ENCODE measurements around the gene NCMAP. TPM values are rescaled to one million over a fixed set of nuclear protein-coding genes. Genes with fewer than 3 reads are reported as not detected.

NCMAP gene
- total RNA-seq, 3 donors from 2014 or later, result 0.16 to 8.2 (median 0.98) TPM

DNA sequence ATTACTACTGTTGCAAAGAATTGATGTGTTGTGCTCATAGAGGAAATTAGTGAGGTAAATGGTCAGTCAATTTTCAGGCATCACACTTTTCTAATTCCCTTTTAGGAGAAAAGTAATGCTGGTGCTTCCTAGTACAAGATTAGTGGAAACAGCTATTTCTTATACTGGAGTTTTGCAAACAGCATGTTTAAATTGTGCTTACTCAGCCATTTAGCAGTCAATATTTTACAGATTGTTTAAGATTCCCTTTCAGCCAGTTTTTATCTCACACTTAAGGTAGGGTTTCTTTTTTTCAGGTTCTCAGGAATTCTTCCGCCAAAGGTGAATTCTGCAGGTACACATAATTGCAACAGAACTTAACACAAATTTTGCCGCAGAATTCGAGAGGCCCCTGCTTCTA, 98.1 kb downstream of the NCMAP start:
- Histone ChIP-seq H3K27ac (no peak overlapping the region), H3K27me3 (no peaks in the 10 kb centered on the region), H3K36me3 (peaks cover 16% of the 10 kb centered on the region), H3K4me3 (no peak overlapping the region), H3K9me3 (no peaks in the 10 kb centered on the region), H3K4me1 (no peaks in the 10 kb centered on the region)
- intact Hi-C loops (cut with DNase I; ENCODE audit: low total_unique reads), result no loop called here
- DNase-seq (ENCODE audit: low spot score in 2 of 2), result no peak
- no peak for TF ChIP-seq POLR2AphosphoS5 (IDR thresholded peaks at IDR 0.05)
- TF ChIP-seq POLR2A (IDR thresholded peaks at IDR 0.05), result no peak
- TF ChIP-seq, protein P1, sequence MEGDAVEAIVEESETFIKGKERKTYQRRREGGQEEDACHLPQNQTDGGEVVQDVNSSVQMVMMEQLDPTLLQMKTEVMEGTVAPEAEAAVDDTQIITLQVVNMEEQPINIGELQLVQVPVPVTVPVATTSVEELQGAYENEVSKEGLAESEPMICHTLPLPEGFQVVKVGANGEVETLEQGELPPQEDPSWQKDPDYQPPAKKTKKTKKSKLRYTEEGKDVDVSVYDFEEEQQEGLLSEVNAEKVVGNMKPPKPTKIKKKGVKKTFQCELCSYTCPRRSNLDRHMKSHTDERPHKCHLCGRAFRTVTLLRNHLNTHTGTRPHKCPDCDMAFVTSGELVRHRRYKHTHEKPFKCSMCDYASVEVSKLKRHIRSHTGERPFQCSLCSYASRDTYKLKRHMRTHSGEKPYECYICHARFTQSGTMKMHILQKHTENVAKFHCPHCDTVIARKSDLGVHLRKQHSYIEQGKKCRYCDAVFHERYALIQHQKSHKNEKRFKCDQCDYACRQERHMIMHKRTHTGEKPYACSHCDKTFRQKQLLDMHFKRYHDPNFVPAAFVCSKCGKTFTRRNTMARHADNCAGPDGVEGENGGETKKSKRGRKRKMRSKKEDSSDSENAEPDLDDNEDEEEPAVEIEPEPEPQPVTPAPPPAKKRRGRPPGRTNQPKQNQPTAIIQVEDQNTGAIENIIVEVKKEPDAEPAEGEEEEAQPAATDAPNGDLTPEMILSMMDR (IDR thresholded peaks at IDR 0.05), result no peak

- intact Hi-C loops (cut with DNase I; ENCODE audit: low total_unique reads), result no loop called here
- TF ChIP-seq POLR2AphosphoS5 (IDR thresholded peaks at IDR 0.05), result no peak
- no peak for TF ChIP-seq POLR2A (IDR thresholded peaks at IDR 0.05)
- TF ChIP-seq, protein P1 (IDR thresholded peaks at IDR 0.05), result no peak
- Histone ChIP-seq H3K36me3 (peaks cover 16% of the 10 kb centered on the region), H3K9me3 (no peaks in the 10 kb centered on the region), H3K4me1 (no peaks in the 10 kb centered on the region), H3K27me3 (no peaks in the 10 kb centered on the region), H3K27ac (no peak overlapping the region), H3K4me3 (no peak overlapping the region)
- DNase-seq (ENCODE audit: low spot score in 2 of 2), result no peak
Measured at GRCh38 chr1:24656046-24656445, 100.2 kb downstream of the NCMAP start.

DNA sequence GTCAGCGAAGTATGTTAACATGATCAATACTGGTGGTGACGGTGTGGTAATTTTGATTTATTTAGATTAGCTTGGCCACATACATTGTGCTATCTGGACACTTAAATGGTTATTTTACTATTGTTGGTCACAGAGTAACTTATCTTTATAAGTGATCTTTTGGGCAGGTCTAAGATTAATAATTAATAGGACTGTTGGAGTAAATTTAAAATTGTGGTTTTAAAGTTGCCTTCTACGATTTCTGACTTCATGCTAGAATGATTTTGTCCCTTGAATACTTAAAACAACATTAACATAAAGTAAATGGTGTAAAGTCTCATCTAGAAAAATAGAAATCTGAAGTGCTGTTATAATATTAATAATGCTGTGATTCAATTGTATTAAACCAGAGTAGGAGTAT, 101.9 kb downstream of the NCMAP start:
- Histone ChIP-seq H3K4me1 (no peaks in the 10 kb centered on the region), H3K36me3 (peaks cover 16% of the 10 kb centered on the region), H3K27ac (no peak overlapping the region), H3K9me3 (no peaks in the 10 kb centered on the region), H3K4me3 (no peak overlapping the region), H3K27me3 (no peaks in the 10 kb centered on the region)
- intact Hi-C loops (cut with DNase I; ENCODE audit: low total_unique reads), result no loop called here
- DNase-seq (ENCODE audit: low spot score in 2 of 2), result no peak
- no peak for TF ChIP-seq POLR2AphosphoS5 (IDR thresholded peaks at IDR 0.05)
- no peak for TF ChIP-seq POLR2A (IDR thresholded peaks at IDR 0.05)
- TF ChIP-seq, protein P1 (IDR thresholded peaks at IDR 0.05), result no peak

Other genes with a start within 250 kb of the NCMAP start
- gene GRHL3, start 236.7 kb upstream of the NCMAP start, total RNA-seq, result 1 to 10 TPM in 1 of 3 donors, under 1 TPM in 1, not detected in 1; 0.98 to 4.0 TPM
- gene STPG1, start 142.3 kb upstream of the NCMAP start, total RNA-seq, result 1 to 10 TPM; 3.6 to 6.9 (median 4.6) TPM
- gene NIPAL3, start 140.3 kb upstream of the NCMAP start, total RNA-seq, result 10 to 100 TPM; 13.4 to 67.6 (median 28.5) TPM
- gene RCAN3, start 53.3 kb upstream of the NCMAP start, total RNA-seq, result 10 to 100 TPM in 1 of 3 donors, 1 to 10 TPM in 2; 5.0 to 22.7 (median 8.8) TPM
- gene SRRM1, start 87.2 kb downstream of the NCMAP start, total RNA-seq, result 100 to 1,000 TPM in 2 of 3 donors, 10 to 100 TPM in 1; 96.3 to 134 (median 118) TPM
- 100 to 1,000 TPM; 162 to 217 (median 196) TPM for gene CLIC4, start 189.4 kb downstream of the NCMAP start, total RNA-seq

Data from breast epithelium (tissue), 4 donors.